HFF-Myc (cell line): ENCODE measurements around the gene CCDC154.

ENCODE experiments used
- DNase-seq: peaks from one replicate; pipeline ENCODE4 v3.0.0-alpha.2; 2011; ENCODE audit warnings: low read depth; ENCODE audit errors: extremely low read depth
- H3K4me3 ChIP-seq: replicated peaks from 2 replicates; pipeline ENCODE4 v1.5.1; 2011; ENCODE audit warnings: low read depth, mild to moderate bottlenecking, control low read depth, low read length
- CTCF ChIP-seq: IDR thresholded peaks from 2 replicates; pipeline ENCODE4 v1.5.1; 2012; ENCODE audit warnings: mild to moderate bottlenecking, low read depth, low read length, control low read depth; ENCODE audit errors: missing control alignments

The CCDC154 gene

GRCh38 chr16:1426734-1427471 lies 17.5 kb downstream of the CCDC154 start:
- no peak overlapping the region for H3K4me3 ChIP-seq
- DNase-seq, result no peak

GRCh38 chr16:1425616-1426370 lies 18.6 kb downstream of the CCDC154 start:
- no peak for TF ChIP-seq CTCF

More at GRCh38 chr16:1426734-1427471, 17.5 kb downstream of the CCDC154 start:
- TF ChIP-seq CTCF, result no peak

GRCh38 chr16:1424028-1424427 lies 20.3 kb downstream of the CCDC154 start:
- no peak for TF ChIP-seq CTCF
- no peak overlapping the region for H3K4me3 ChIP-seq
- no peak for DNase-seq

More at GRCh38 chr16:1425616-1426370, 18.6 kb downstream of the CCDC154 start:
- DNase-seq, result no peak
- no peak overlapping the region for H3K4me3 ChIP-seq

GRCh38 chr16:1422076-1422475 lies 22.3 kb downstream of the CCDC154 start:
- DNase-seq, result no peak
- no peak for TF ChIP-seq CTCF
- no peak overlapping the region for H3K4me3 ChIP-seq

- no peak for TF ChIP-seq CTCF
- peak overlapping the region; percentile 89 for H3K4me3 ChIP-seq
- DNase-seq, result no peak
Measured at GRCh38 chr16:1420111-1420539, 24.2 kb downstream of the CCDC154 start.

- no peak for TF ChIP-seq CTCF
- no peak for DNase-seq
- no peak overlapping the region for H3K4me3 ChIP-seq
Measured at GRCh38 chr16:1416521-1416941, 27.8 kb downstream of the CCDC154 start.
